GM19397 (cell line): Measurements from ENCODE around the gene COL4A2.

ENCODE experiments used
- ATAC-seq: cut with Tn5 transposase; IDR thresholded peaks from one replicate; pipeline ENCODE4 v1.9.1; 2021; ENCODE audit warnings: mild to moderate bottlenecking, moderate library complexity; ENCODE audit not compliant: unreplicated experiment

COL4A2 gene

DNA sequence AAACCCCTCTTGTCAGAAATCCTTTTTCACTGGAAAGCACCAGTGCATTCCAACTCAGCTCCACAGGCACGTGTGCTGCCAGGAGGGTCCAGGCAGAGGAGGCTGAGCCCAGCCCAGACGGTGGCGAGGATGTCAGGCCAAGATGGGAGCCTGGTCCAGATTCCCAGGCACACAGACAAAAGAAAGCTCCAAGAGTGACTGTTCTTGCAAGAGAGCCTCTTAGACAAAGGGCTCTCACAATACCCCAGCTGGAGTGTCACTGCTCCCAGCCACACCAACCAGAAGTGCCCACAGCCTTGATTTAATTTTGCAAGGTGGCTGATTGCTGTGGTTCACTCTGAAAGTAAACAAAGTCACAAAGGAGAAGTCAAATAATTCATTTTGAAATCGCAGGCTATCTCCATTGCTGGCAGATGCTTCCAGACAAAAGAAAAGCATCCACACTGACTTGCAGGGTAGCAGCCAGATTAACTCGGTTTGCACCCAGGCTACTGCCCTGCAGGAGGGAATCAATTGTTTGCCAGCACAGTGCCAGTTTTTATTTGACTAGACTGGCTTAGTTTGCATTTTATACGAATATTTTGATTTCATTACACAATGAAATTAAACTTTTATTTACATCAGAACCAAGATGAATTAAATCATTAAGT is 159.3 kb downstream of the COL4A2 start:
- ATAC-seq, result no peak

DNA sequence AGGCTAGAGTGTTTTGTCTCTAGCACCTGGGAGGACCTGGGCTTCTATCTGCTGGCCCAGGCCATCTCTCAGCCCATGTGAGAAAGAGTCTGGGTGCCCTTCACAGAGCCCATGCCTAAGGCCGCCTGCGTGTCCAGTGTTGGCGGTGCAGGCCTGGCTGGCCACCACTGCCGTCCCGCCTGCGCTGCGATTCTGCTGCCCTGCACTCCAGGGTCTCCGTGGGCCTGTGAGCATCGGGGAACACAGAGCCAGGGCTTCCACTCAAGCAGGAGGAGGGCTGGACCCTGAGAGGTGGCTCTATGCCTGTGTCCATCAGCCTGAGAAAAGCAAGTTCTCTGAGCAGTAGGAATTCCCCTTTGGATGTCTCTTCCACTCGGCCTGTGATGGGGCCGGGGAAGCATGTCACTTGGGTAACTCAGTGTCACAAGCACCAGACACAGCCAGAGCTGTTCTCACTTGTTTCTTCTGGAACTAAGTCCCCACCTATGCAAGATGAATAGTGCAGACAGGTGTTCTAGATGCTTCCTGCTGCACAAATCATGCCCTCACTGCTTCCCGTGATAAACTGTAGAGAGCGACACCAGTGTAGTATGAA is 160.5 kb downstream of the COL4A2 start:
- ATAC-seq, result no peak

- no peak for ATAC-seq
Observed at GRCh38 chr13:110468986-110469495, 162.0 kb downstream of the COL4A2 start.

DNA sequence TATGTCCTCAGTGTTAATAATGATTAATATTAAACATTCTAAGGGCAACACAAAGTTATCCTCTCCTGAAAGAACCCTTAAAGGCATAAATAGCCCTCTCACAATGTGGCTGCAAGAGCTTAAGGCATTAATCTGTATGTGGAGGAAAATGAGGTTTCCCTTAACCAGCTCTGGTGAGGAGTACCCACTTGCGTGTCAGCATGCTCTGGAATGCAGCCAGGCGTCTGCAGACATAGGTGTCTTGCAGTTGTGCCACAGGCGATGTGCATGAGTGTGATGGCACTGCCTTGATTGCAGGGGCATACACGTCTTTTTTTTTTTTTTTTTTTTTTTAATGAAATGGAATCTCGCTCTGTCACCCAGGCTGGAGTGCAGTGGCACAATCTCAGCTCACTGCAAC is 162.5 kb downstream of the COL4A2 start:
- ATAC-seq, result no peak

GRCh38 chr13:110470272-110471009 is 163.4 kb downstream of the COL4A2 start:
- no peak for ATAC-seq

GRCh38 chr13:110471156-110471832 is 164.2 kb downstream of the COL4A2 start:
- peak; percentile 39 for ATAC-seq

GRCh38 chr13:110471833-110472162 is 164.7 kb downstream of the COL4A2 start:
- peak; percentile 98 for ATAC-seq

- ATAC-seq, result no peak
Observed at GRCh38 chr13:110472904-110473563, 165.9 kb downstream of the COL4A2 start.

DNA sequence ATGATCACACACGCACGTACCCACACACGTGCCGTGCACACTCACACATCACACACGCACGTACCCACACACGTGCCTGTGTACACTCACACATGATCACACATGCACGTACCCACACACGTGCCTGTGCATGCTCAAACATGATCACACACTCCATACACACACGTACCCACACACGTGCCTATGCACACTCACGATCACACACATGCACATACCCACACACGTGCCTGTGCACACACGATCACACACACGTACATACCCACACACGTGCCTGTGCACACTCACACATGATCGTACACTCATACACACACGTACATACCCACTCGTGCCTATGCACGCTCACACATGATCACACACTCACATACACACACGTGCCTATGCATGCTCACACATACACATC is 167.6 kb downstream of the COL4A2 start:
- ATAC-seq, result no peak

- ATAC-seq, result no peak
Observed at GRCh38 chr13:110475117-110475516, 168.0 kb downstream of the COL4A2 start.

- no peak for ATAC-seq
Observed at GRCh38 chr13:110475550-110476219, 168.6 kb downstream of the COL4A2 start.

- ATAC-seq, result no peak
Observed at GRCh38 chr13:110476220-110476617, 169.1 kb downstream of the COL4A2 start.

- ATAC-seq, result no peak
Observed at GRCh38 chr13:110477706-110478245, 170.7 kb downstream of the COL4A2 start.

GRCh38 chr13:110478405-110479214 is 171.5 kb downstream of the COL4A2 start:
- no peak for ATAC-seq

GRCh38 chr13:110479215-110479545 is 172.1 kb downstream of the COL4A2 start:
- no peak for ATAC-seq

- ATAC-seq, result no peak
Observed at GRCh38 chr13:110479648-110480047, 172.6 kb downstream of the COL4A2 start.

GRCh38 chr13:110480161-110480560 is 173.1 kb downstream of the COL4A2 start:
- ATAC-seq, result no peak

DNA sequence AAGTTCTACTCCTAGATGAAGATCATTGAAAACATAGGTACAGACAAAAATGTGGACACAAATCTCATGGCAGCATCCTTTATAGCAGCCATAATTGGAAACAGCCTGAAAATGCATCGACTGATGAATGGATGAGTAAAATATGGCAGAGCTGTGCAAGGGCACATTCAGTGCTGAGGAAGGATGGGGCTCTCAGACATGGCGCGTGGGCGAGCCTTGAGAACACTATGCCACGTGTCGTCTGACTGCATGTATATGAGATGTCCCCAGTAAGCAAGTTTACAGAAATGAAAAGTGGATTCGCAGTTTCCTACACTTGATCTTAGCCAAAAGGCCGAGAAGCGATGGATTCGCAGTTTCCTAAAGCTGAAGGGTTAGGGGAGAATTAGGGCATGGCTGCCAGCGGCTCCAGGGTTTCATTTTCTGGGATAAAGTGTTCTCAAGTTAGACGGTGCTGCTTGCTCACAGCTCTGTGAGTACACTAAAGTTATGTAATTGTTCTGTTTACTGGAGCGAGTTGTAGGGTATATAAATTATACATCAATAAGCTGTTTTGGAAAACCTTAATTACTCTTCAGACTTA is 176.4 kb downstream of the COL4A2 start:
- no peak for ATAC-seq
